ENCODE results near the gene ARRDC1. TPM values are rescaled to one million over a fixed set of nuclear protein-coding genes. Genes with fewer than 3 reads are reported as not detected.
"Not testable (repeated sequence)": the region's sequence is repeated elsewhere in the genome, so short reads cannot be mapped to it uniquely, and the experiment has no call there.

The ARRDC1 gene
- total RNA-seq, 1 experiment from 2014 or later, result 13.6 TPM

GRCh38 chr9:137613259-137613658 lies 7.8 kb downstream of the ARRDC1 start:
- DNase-seq (ENCODE audit: low read depth), result no peak

GRCh38 chr9:137613738-137614523 lies 8.4 kb downstream of the ARRDC1 start:
- no peak for DNase-seq (ENCODE audit: low read depth)

- DNase-seq (ENCODE audit: low read depth), result no peak
Observed at GRCh38 chr9:137614631-137615386, 9.3 kb downstream of the ARRDC1 start.

- no peak for DNase-seq (ENCODE audit: low read depth)
Observed at GRCh38 chr9:137615387-137615871, 9.9 kb downstream of the ARRDC1 start.

- peak; percentile 79 for DNase-seq (ENCODE audit: low read depth)
Observed at GRCh38 chr9:137618105-137619067, 12.9 kb downstream of the ARRDC1 start, which contains the start of gene EHMT1. EHMT1 (plus strand) TSS chr9:137619005; CDS start chr9:137619029, 24 bp downstream.

GRCh38 chr9:137619240-137620047 lies 14.0 kb downstream of the ARRDC1 start:
- DNase-seq (ENCODE audit: low read depth), result peak; percentile 34

GRCh38 chr9:137620048-137620405 lies 14.5 kb downstream of the ARRDC1 start:
- no peak for DNase-seq (ENCODE audit: low read depth)

GRCh38 chr9:137620581-137620980 lies 15.1 kb downstream of the ARRDC1 start:
- DNase-seq (ENCODE audit: low read depth), result no peak

GRCh38 chr9:137621131-137621757 lies 15.8 kb downstream of the ARRDC1 start:
- peak; percentile 50 for DNase-seq (ENCODE audit: low read depth)

GRCh38 chr9:137622211-137622610 lies 16.7 kb downstream of the ARRDC1 start:
- not testable (repeated sequence) for DNase-seq (ENCODE audit: low read depth)

- no peak for DNase-seq (ENCODE audit: low read depth)
Observed at GRCh38 chr9:137626464-137626863, 21.0 kb downstream of the ARRDC1 start.

GRCh38 chr9:137627406-137627805 lies 21.9 kb downstream of the ARRDC1 start:
- not testable (repeated sequence) for DNase-seq (ENCODE audit: low read depth)

GRCh38 chr9:137630126-137630525 lies 24.6 kb downstream of the ARRDC1 start:
- DNase-seq (ENCODE audit: low read depth), result no peak

- DNase-seq (ENCODE audit: low read depth), result no peak
Observed at GRCh38 chr9:137630679-137631078, 25.2 kb downstream of the ARRDC1 start.

- no peak for DNase-seq (ENCODE audit: low read depth)
Observed at GRCh38 chr9:137631345-137632229, 26.1 kb downstream of the ARRDC1 start.

- no peak for DNase-seq (ENCODE audit: low read depth)
Observed at GRCh38 chr9:137632230-137633161, 27.0 kb downstream of the ARRDC1 start.

- DNase-seq (ENCODE audit: low read depth), result no peak
Observed at GRCh38 chr9:137634016-137634415, 28.5 kb downstream of the ARRDC1 start.

- DNase-seq (ENCODE audit: low read depth), result no peak
Observed at GRCh38 chr9:137638680-137639079, 33.2 kb downstream of the ARRDC1 start.

Data from LHCN-M2 (cell line).